AML-193 (cell line): ENCODE measurements around the gene ZYX.

Experiments
- DNase-seq, 2 experiments: peaks; one replicate each; lab custom pipeline; 2025; lab: John Stamatoyannopoulos, UW

ZYX gene, protein sequence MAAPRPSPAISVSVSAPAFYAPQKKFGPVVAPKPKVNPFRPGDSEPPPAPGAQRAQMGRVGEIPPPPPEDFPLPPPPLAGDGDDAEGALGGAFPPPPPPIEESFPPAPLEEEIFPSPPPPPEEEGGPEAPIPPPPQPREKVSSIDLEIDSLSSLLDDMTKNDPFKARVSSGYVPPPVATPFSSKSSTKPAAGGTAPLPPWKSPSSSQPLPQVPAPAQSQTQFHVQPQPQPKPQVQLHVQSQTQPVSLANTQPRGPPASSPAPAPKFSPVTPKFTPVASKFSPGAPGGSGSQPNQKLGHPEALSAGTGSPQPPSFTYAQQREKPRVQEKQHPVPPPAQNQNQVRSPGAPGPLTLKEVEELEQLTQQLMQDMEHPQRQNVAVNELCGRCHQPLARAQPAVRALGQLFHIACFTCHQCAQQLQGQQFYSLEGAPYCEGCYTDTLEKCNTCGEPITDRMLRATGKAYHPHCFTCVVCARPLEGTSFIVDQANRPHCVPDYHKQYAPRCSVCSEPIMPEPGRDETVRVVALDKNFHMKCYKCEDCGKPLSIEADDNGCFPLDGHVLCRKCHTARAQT

DNA sequence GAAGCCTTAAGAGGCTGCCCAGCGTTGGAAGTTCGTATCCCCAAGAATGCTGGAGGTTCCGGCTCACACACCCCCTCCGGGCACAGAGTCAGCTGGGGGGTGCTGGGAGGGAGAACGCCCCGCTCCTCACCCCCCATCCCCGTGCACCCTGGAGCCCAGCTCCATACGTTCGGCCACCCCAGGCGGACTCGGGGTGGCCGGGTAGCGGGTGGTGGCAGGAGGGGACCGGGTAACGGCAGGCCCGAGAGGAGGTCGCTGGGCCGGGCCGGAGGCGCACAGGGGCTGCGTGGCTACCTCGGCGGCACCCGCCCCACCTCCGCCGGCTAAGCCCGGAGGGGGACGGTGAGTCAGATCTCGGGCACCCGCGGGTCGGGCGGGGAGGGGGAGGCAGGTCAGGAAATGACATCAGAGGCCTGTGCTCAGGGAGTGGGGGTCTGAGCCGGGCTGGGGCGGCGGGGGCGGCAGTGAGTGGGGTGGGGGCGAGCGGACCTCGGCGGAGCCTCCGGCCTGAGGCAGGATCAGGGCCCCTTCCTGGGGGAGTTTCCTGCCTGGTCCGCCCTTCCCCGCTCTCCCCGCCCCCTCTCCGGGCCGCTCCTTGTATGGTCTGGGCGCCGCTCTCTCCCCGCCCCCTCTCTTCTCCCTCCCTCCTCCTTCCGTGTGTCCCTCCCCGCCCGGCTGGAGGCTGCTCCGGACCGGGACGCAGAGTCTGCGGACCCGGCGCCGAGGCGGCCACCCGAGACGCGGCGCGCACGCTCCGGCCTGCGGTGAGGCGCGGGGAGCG is at the start of gene ZYX:
Gene ZYX, plus strand, starts transcription at position 700 of the 781 bp plus-strand sequence. CDS start 227 bp downstream, outside the sequence.
- DNase-seq, result peak; percentile 84 to 88

- DNase-seq, result no peak
Observed at GRCh38 chr7:143334244-143334643, 46.9 kb upstream of the ZYX start.

DNA sequence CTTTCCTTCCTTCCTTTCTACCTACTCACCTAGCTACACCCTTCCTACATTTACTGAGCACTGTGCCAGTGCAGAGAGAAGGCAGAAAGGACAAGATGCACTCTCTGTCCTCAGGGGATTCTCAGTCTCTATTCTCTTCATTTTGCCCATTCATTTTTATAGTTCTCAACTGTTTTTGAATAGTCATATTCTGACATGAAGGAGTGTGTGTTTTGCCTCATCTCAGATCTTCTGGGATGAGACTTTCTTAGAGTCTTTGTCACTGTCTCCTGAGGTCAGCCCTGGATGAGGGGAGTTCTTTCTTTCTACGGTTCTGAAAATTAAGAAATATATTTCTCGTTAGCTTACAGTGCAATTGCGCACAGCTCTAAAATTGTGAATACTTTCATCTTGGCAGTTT is 43.9 kb upstream of the ZYX start:
- no peak for DNase-seq

DNA sequence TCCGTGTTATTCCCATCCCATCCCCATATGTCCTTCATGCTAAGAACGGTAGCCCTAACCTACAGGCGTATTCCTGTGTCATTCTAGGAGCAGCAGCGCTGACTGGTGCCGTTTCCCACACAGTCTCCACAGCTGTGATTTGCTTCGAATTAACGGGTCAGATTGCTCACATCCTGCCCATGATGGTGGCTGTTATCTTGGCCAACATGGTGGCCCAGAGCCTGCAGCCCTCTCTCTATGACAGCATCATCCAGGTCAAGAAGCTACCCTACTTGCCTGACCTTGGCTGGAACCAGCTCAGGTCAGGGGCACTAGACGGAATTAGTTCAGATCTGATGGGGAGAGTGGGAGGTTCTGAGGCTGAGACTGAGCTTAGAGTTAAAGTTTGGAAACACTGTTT is 39.3 kb upstream of the ZYX start:
- no peak for DNase-seq

DNA sequence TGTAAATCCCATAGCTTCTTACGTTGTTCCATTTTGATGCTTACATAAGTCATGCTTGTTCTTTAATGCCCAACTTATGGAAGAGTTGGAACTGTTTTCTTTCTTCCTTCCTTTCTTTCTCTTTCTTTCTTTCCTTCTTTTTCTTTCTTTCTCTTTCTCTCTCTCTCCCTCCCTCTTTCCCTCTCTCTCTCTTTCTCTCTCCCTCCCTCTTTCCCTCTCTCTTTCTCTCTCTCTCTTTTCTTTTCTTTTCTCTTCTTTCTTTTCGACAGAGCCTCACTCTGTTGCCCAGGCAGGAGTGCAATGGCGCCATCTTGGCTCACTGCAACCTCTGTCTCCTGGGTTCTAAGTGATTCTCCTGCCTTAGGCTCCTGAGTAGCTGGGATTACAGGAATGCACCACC is 37.5 kb upstream of the ZYX start:
- DNase-seq, result no peak

- DNase-seq, result peak in 1 of 2 experiments; percentile 13
Observed at GRCh38 chr7:143345428-143345900, 35.7 kb upstream of the ZYX start.

GRCh38 chr7:143346018-143346417 is 35.1 kb upstream of the ZYX start:
- no peak for DNase-seq

GRCh38 chr7:143347950-143348349 is 33.2 kb upstream of the ZYX start:
- DNase-seq, result no peak

GRCh38 chr7:143351060-143351459 is 30.1 kb upstream of the ZYX start:
- no peak for DNase-seq

- DNase-seq, result no peak
Observed at GRCh38 chr7:143351574-143351973, 29.6 kb upstream of the ZYX start.

DNA sequence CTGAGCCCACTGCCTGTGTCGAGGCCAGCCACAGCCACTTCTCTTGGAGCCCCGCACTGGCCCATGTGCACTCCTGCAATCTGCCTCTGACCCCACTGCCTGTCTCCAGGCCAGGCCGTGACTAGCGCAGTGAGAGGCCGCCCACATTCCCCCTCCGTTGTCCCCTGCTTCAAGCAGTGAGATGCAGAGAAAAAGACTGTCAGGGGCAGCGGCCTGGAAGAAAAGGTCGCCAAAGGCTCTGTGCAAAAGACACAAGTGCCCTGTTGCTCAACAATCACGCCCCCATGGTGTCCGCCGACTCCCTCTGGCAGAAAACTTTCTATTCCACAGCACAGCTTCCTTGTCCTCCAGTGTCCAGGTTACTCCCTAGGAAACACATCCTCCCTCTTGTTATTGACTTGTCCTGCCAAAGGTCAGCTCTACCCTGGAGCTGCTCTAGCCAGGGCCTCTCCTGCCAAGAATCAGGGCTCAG is 28.6 kb upstream of the ZYX start:
- no peak for DNase-seq

GRCh38 chr7:143354376-143354775 is 26.8 kb upstream of the ZYX start:
- no peak for DNase-seq

GRCh38 chr7:143354965-143355364 is 26.2 kb upstream of the ZYX start:
- no peak for DNase-seq

- no peak for DNase-seq
Observed at GRCh38 chr7:143355450-143356385, 25.4 kb upstream of the ZYX start.

GRCh38 chr7:143356414-143357050 is 24.6 kb upstream of the ZYX start:
- DNase-seq, result no peak

DNA sequence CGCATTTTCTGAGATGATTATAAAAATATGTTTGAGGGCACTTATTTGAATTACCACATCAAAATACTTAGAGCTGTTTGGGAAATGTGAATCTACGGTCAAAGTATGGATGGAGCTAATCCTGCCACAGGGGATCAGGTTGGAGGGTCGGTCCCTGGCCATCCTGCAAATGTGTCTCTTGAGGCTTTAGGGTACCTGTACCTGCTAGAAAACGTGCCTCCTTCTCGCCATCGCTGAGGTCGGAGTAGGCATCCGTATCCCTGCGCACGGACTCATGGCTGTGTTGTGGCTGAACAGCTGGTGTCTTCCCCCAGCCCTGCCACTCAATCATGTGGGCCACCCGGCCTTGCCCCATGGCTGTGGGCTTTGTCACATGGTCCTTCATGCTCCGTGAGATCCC is 22.5 kb upstream of the ZYX start:
- no peak for DNase-seq

DNA sequence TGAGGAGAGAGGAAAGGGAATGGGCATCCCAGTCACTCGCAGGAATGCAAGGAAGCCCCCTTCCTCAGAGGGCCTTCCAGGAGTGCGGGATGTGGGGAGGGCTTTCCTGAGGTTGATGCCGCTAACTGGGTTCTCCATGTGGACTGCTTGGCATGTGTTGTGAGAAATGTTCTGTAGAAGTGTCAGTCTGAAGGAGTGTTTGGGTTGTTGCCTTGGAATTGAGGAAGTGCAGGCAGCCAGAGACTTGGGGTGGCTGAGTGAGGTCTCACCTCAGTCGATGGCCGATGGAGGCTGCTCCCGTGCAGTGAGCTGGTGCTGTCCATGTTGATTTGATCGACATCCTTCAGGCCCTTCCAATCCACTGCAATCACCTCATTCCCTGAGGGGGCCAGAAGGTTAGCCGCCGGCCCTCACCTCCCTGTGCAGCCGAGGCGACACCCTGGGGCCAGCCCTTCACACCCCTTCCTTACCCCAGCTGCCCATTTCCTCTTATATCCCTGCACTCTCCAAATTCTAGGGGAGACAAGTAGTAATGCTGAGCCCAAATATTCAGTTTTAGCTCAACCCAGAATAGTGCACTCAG is 21.3 kb upstream of the ZYX start:
- peak in 1 of 2 experiments; percentile 21 for DNase-seq

- DNase-seq, result no peak
Observed at GRCh38 chr7:143360788-143361551, 20.2 kb upstream of the ZYX start.

DNA sequence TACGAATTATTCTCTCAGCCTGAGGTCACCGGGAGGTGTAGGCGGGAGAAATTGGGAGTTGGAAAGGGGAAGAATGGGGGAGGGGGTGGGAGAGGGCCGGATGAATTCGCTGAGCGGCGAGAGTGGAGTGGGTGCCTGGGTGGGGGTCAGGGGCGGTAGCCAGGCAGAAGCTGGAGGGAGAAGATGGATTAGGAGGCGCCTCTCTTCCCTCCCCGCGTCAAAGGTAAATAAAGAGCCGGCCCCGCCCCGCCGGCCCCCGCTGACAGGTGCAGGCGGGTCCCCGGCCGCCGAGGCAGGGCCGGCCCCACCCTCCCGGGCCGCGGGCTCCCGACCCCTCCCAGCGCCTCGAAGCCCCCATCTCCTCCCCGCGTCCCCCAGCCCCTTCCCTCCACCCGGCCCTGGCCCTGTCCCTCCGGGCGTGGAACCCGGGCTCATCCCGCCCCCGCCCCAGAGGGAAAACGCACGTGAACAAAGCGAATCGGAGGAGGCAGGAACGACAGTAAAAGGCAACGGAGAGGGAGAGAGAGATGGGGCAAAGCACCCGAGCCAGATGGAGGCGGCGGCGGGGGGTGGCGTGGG is 19.5 kb upstream of the ZYX start:
- no peak for DNase-seq
